GM19468 (cell line): Measurements from ENCODE around the gene SHROOM3.

Source experiments
- ATAC-seq: cut with Tn5 transposase; IDR thresholded peaks from one replicate; pipeline ENCODE4 v1.9.1; 2021; ENCODE audit warnings: mild to moderate bottlenecking, moderate library complexity, moderate number of reproducible peaks; ENCODE audit not compliant: unreplicated experiment; ENCODE audit errors: extremely low read depth

SHROOM3 gene

DNA sequence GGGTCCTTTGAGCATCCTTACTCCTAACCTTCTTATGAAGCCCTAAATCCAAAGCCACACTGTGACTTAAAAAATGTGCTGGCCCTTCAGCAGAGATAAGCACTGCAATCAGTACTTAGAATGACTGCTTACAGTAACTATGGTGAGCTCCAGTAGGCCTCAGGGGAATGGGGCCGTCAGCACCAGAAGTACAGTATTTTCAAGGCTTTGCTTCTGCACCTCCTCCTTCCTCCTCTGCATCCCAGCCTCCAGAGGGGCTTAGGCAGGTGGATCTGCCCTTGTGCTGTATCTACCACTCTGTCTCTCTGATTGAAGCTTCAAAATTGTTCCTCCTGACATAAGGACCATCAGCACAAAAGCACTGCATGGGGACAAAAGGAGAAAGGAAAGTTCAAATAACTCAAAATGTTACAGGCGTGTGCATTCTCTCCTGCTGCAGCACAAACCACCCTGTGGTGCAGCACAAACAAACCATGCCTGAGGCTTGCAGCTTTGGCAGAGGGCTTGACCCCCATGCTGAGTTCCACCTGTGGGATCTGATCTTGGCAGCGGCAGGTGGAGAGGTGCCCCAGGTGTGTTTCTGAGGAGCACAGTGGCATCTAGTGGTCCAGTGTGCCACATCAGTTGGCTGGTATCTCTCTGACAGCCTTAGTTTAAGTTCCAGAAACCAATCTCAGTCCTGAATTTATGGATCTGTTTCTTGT, 298.2 kb downstream of the SHROOM3 start:
- no peak for ATAC-seq

DNA sequence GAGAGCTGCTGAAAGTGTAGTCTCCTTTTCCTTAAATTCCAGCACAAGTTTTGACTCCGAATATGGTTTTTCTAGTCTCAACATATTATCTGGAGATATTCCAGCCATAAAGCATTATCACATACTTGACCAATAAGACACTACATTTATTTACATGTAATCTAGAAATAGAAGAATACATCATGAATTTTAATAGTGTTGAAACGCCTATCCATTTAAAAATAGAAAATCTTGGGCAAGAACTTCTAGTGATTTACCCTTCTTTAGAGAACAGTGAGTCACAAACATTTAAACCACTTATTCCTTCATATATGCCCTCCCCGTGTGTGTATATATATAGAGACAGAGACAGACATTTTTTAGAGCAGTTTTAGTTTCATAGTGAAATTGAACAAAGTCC, 301.4 kb downstream of the SHROOM3 start:
- no peak for ATAC-seq

DNA sequence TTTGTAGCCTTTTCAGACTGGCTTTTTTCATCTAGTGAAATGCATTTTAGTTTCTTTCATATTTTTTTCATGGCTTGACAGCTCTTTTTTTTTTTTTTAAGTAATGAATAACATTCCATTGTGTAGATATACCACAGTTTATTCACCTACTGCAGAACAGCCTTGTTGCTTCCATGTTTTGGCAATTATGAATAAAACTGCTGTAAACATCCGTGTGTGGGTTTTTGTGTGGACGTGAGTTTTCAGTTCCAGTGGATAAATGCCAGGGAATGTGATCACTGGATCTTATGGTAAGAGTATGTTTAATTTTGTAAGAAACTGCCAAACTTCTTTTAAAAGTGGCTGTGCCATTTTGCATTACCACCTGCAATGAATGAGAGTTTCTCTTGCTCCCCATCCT, 302.2 kb downstream of the SHROOM3 start:
- ATAC-seq: no peak

DNA sequence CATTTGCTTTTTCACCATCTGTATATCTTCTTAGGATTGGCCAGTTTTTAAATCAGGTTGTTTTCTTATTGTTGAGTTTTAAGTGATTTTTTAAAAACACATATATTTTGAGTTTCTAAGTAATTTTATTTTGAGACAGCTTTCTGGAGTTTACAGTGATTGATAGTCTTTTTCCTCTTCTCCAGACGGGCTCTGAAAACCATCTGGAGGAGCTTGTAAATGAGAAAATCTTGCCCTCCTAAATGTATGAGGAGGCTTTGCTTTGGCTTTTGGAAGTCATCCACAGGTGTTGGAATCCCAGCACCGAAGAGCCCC, 302.7 kb downstream of the SHROOM3 start:
- no peak for ATAC-seq

DNA sequence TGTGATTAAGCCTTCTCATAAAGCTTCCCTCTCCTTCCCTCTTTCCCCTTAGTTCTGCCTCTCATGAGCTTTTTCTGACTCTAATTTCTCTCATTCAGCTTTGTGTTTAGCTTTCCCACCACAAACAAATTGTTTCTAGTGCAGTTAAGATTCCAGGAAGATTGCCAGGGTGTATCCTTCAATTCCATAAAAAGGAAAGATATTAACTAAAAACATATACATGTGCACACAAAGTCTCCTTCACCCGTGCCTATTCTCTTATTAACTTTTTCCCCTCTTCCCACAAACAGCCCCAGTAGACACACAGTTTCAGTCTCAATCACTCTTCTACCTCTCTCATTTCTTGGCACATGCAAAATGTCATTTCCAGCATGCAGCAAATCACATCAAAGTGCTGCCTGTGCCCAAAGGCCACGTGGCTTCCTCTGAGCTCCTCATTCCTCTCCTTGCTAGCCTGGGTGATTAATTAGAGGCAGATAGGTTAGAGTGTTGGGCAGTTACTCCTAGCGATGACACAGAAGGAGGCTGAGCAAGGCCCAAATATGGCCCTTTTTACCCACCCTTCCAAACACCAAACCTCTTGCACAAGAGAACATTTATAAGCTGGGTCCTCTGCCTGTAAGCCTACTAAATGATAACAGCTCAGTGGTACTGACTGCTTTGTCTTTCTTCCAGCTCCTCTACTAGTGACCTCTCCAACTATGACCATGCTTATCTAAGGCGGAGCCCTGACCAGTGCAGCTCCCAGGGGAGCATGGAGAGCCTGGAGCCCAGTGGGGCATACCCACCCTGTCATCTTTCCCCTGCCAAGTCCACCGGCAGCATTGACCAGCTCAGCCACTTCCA, 303.3 kb downstream of the SHROOM3 start:
- ATAC-seq: no peak

DNA sequence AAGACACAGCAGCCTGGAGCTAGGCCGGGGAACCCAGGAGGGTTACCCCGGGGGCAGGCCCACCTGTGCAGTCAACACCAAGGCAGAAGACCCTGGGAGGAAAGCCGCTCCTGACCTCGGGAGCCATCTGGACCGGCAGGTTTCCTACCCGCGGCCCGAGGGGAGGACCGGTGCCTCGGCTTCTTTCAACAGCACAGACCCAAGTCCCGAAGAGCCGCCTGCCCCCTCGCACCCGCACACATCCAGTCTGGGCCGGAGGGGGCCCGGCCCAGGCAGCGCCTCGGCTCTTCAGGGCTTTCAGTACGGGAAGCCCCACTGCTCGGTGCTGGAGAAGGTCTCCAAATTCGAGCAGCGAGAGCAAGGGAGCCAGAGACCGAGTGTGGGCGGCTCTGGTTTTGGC, 305.2 kb downstream of the SHROOM3 start:
- ATAC-seq: no peak

DNA sequence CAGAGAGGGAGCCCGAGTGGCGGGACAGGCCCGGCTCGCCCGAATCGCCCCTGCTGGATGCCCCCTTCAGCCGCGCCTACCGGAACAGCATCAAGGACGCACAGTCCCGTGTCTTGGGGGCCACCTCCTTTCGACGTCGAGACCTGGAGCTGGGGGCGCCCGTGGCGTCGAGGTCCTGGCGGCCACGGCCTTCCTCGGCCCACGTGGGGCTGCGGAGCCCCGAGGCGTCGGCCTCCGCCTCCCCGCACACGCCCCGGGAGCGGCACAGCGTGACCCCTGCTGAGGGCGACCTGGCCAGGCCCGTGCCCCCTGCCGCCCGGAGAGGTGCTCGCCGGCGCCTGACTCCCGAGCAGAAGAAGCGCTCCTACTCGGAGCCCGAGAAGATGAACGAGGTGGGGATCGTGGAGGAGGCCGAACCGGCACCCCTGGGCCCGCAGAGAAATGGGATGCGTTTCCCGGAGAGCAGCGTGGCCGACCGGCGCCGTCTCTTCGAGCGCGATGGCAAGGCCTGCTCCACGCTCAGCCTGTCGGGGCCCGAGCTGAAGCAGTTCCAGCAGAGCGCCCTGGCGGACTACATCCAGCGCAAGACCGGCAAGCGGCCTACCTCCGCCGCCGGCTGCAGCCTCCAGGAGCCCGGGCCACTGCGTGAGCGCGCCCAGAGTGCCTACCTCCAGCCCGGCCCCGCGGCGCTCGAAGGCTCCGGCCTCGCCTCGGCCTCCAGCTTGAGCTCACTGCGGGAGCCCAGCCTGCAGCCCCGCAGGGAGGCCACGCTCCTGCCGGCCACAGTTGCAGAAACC, 306.0 kb downstream of the SHROOM3 start:
- no peak for ATAC-seq

DNA sequence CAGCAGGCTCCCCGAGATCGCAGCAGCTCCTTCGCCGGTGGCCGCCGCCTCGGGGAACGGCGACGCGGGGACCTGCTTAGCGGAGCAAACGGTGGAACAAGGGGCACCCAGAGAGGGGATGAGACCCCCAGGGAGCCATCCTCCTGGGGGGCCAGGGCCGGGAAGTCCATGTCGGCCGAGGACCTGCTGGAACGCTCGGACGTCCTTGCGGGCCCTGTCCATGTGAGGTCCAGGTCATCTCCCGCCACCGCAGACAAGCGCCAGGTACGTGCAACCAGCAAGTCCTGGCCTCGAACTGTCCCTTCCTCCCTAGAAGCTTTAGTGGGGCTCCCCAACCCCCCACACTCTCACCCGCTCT, 306.6 kb downstream of the SHROOM3 start:
- ATAC-seq: no peak

DNA sequence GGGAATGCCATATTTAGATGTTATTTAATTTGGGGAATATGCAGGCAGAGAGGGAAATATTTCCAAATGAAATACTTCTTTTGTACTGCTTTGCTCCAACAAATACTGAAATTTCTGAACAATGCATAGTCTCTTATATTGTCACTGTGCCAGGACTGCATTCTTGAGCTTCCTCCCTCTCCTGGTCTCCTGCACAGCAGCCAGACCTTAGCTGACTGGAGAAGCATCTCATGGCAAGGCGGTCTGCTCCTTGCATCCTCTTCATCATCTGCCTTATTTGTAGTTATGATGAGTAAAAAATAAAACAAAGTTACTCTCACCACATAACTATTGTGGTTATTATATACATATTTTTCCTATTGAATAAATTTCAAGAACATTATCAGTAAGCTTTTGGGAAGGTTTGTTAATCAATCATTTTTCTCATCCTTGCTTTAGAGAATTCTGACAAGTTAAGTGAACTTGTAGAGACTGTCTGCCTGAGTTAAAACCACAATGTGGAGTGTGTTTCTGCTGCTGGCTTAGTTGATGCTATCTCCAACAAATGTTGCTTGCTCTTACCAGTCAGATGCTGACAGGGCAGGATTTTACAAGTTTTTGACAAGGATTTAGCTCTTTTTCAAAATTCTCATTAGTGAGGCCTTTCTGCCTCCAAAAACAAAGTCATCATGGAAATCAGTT, 309.4 kb downstream of the SHROOM3 start:
- no peak for ATAC-seq

DNA sequence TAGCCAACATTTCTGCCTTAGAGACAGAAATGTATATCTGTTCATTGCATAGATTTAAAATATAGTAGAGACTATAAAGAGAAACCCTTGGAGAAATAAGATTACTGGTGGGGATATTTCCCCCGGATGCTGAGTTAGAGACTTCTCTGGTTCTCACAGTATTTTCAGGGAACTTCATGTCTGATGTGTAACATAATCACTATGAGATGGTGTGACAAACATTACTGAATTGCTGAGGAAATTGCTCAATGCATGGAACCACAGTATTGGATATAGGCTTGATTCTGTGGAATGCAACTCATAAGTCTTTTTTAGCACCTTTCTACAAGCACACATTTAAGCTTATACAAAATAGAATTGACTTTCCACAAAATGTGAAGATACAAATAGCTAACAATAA, 310.2 kb downstream of the SHROOM3 start:
- no peak for ATAC-seq

DNA sequence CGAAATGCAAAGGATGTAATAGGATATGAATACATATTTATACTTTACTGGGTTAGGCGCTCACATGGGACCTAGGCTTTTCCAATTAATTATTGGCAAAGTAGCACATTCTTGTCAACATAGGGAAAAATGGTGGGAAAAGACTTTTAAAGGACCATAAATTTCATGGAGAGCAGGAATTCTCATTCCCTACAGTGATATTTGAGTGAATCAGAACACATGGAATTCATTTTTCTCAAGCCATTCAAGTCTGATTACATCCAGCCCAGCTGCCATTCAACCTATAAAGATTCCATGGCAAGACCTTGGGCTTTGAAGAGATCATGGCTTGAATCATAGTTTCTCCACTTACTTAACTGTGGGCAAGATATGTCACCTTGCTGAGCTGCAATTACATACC, 312.5 kb downstream of the SHROOM3 start:
- ATAC-seq: no peak

DNA sequence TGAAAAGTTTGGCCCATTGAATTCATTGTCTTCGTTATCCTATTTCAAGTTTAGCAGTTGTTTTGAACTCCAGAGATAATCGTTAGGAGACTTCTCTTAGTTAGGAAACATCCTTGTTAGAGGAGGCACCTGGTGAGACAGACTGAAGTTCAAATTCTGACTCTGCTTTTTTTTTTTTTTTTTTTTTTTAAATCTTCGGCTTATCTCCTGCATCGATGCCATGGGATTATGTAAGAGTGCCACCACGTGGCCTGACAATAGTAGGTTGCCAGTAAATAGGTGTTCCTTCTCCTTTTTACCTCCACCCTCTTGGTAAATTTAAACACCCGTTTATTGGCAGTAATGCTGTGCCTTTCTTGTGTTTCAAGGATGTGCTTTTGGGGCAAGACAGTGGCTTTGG, 313.6 kb downstream of the SHROOM3 start:
- no peak for ATAC-seq

DNA sequence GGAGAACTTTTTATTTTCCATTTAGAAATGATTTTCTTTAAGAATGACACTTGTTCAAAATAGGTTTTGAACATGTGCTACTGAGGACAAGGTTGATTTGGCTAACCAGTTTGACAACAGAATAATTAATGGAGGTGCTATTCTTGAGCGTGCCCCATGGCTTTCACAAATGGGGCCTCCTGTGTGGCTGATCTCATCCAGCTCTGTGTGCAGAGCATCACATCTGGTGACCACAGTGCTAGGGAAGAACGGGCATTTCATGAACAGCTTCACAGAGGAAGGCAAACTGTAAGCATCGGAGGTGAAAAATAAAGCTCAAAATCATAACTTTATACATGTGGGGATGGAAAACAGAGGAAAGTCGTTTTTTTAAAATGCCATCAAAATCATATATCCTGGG, 314.3 kb downstream of the SHROOM3 start:
- no peak for ATAC-seq

DNA sequence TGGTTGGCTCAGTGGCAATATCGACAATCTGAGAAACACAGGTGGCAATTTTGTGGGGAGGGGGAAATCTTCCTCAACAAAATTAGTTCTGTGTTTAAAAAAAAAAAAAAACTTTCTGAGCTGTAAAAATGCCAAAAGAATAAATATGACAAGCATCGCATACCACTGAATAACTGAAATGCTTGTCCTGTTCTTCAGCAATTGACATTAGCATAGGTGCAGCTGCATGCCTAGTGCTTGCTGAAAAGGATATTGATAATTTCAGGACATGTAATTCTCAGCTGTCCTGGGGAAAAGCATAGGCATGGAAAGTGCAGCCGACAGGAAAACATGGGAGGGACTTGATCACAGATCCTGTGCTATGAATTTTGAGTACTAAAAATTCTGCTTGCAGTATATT, 315.7 kb downstream of the SHROOM3 start:
- no peak for ATAC-seq

DNA sequence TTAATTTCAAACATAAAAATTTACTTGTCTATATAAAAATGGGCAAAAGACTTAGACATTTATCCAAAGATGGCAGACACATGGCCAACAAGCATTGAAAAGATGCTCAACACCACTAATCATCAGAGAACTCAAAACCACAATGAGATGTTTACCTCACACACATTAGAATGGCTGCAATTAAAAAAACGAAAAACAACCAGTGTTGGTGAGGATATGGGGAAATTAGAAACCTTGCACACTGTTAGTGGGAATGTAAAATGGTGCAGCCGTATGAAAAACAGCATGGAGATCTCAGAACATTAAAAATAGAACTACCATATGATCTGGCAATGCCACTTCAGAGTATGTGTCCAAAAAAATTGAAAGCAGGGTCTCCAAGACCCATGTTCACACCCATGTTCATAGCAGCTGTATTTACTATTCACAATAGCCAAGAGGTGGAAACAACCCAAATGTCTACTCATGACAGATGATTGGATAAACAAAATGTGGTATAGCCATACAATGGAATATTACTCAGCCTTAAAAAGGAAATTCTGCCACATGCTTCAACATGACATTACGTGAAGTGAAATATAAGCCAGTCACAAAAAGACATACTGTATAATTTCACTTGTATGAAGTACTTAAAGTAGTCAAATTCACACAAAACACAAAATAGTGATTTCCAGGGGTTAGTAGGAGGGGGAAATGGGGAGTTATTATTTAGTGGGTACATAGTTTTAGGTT, 316.7 kb downstream of the SHROOM3 start:
- ATAC-seq: no peak

DNA sequence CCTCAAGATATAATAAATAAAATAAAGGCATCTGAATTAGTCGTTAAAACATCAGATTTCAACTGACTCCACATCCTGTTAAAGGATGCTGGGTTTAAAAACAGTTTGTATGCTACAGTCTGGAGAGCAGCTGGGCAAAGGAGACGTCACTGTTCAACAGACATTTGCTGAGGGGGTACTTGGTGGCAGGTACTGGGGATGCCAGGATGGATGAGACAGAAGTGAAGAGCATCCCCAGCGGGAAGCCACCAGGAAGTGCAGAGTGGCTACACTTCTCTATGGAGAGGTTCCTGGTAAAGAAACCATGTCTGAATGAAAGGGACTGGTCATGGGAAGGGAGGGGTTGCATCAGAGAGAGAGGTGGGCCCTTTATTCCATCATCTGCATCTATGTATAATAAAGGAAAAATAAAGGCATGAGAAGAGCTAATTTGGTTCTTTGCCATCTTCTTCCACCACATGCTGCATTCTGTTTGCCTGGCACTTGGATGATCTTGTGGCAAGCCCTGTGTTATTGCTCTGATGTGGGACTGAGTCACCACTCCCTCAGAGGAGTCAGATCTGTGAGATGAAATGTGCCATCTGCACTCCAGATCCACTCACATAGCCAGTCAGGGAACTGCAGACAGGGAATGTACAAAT, 318.0 kb downstream of the SHROOM3 start:
- ATAC-seq: no peak

DNA sequence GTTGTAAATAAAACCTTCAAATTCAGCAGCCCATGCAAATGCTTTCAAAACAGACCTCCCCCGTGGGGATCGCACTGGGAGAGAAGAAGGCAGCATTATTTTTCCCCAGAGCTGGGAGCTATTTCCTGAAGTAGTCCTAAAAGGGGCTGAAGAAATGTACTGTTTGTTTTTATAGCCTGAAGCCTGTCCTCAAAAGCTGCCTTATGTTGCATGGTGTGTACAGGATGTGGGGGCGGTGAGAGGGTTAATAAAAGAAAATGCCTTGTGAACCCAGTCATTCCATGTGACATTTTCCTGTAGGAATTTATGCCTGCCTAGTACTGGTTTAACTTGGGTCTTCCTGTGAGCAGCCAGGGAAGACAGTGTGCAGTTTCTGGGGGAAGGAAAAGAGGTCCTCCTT, 318.8 kb downstream of the SHROOM3 start:
- ATAC-seq: no peak

DNA sequence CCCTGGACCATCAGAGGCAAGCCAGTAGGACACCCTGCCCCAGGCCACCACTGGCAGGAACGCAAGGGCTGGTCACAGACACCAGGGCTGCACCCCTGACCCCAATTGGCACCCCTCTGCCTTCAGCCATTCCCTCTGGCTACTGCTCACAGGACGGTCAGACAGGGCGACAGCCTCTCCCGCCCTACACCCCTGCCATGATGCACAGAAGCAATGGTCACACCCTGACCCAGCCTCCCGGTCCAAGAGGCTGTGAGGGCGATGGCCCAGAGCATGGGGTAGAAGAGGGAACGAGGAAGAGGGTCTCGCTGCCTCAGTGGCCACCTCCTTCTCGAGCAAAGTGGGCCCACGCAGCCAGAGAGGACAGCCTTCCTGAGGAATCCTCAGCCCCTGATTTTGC, 319.4 kb downstream of the SHROOM3 start:
- ATAC-seq: no peak

DNA sequence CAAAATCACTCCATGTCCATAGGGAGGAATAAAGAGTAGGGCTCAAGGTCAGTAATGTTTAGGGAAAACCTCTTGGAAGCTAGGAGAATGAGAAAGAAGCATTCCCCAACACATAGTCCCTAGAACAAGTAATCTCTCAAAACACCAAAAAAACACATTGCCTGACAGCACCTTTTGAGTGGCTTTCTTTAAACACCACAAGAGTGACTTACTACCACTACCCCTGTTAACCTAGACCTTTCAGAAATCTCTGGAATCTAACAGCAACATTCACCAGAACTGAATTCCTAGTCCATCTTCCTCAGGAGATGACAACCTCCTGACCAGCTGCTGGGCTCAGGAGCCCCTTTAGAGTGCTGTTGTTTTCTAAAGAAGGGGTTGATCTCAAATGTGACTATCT, 320.7 kb downstream of the SHROOM3 start:
- ATAC-seq: no peak

DNA sequence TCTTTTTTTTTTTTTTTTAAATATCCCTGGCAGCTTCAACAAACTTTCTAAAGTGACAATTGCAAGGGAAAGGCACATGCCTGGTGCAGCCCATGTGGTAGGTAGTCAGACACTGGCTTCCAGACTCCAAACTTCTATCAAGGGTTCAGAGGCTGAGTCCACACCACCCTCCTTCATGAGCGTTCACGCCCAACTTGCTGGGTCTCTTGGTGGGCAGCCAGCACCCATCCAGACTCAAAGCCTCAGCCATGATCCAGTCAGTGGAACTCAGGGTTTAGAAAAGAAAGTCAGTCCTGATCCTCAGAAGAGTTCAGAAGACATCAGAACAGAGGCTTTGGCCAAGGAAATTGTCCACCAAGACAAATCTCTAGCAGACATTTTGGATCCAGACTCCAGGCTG, 321.4 kb downstream of the SHROOM3 start:
- ATAC-seq: no peak
